ENCODE data around the gene SEPHS2. TPM values are rescaled to one million over a fixed set of nuclear protein-coding genes. Genes with fewer than 3 reads are reported as not detected.
A peak's percentile ranks its signal among the peaks of the same experiment; 100 is the strongest.
"Not testable (repeated sequence)": the region's sequence is repeated elsewhere in the genome, so short reads cannot be mapped to it uniquely, and the experiment has no call there.

Gene SEPHS2
- total RNA-seq, 6 experiments from 2014 or later: 157 to 228 (median 205) TPM

- Histone ChIP-seq H3K4me3 (no peak overlapping the region), H3K4me1 (peaks cover 0 to 33% (median 6%) of the 10 kb centered on the region in 4 donors), H3K9me3 (no peaks in the 10 kb centered on the region), H3K36me3 (peaks cover 0 to 4% (median 0%) of the 10 kb centered on the region in 4 donors), H3K27ac (no peak overlapping the region), H3K27me3 (no peaks in the 10 kb centered on the region)
- ATAC-seq (no peak), DNase-seq (no peak)
- intact Hi-C loops (cut with DNase I): no loop called here
- 83% methylated on average over 2 of the region's 4 CpGs for WGBS (ENCODE audit: insufficient coverage, low coverage, low lambda C conversion rate, missing lambda C conversion rate)
- TF ChIP-seq POLR2A (IDR thresholded peaks at IDR 0.05) (no peak), CTCF (IDR thresholded peaks at IDR 0.05) (no peak)
Measured at GRCh38 chr16:30397056-30397455, 48.6 kb downstream of the SEPHS2 start.

GRCh38 chr16:30396627-30397026 is 49.0 kb downstream of the SEPHS2 start:
- ATAC-seq; intact Hi-C loops (cut with DNase I); H3K4me3 ChIP-seq; H3K36me3 ChIP-seq; H3K9me3 ChIP-seq; H3K27me3 ChIP-seq; DNase-seq: not testable (repeated sequence)
- WGBS (ENCODE audit: insufficient coverage, low coverage, low lambda C conversion rate, missing lambda C conversion rate): 59% methylated on average over 4 of the region's 4 CpGs
- Histone ChIP-seq H3K4me1 (peaks cover 0 to 29% (median 4%) of the 10 kb centered on the region in 4 donors), H3K27ac (peak overlapping the region in 1 of 3 donors; percentile 59)

GRCh38 chr16:30395992-30396585 is 49.6 kb downstream of the SEPHS2 start:
- 12% methylated on average over 8 of the region's 13 CpGs for WGBS (ENCODE audit: insufficient coverage, low coverage, low lambda C conversion rate, missing lambda C conversion rate)
- H3K4me1 ChIP-seq: peaks cover 0 to 23% (median under 1%) of the 10 kb centered on the region in 4 donors
- intact Hi-C loops (cut with DNase I): no loop called here
- no peaks in the 10 kb centered on the region for H3K27me3 ChIP-seq
- no peak for TF ChIP-seq CTCF (IDR thresholded peaks at IDR 0.05)
- no peak for TF ChIP-seq POLR2A (IDR thresholded peaks at IDR 0.05)
- H3K36me3 ChIP-seq: peaks cover 0 to 4% (median 0%) of the 10 kb centered on the region in 4 donors
- DNase-seq (no peak), ATAC-seq (no peak)
- no peaks in the 10 kb centered on the region for H3K9me3 ChIP-seq
- H3K4me3 ChIP-seq: peak overlapping the region; percentile 80 to 96 (median 82)
- H3K27ac ChIP-seq: peak overlapping the region in 2 of 3 donors; percentile 59 to 67

GRCh38 chr16:30395155-30395991 is 50.3 kb downstream of the SEPHS2 start, which contains the start of gene ZNF48:
Gene ZNF48 (plus strand): TSS chr16:30395420. CDS start chr16:30395795, 375 bp downstream.
- no peaks in the 10 kb centered on the region for H3K9me3 ChIP-seq
- whole genome bisulfite sequencing (ENCODE audit: insufficient coverage, low coverage, low lambda C conversion rate, missing lambda C conversion rate): under 1% methylated on average over 31 of the region's 103 CpGs
- intact Hi-C loops (cut with DNase I): no loop called here
- peak within 1 kb of the TSS; percentile 80 to 96 (median 82) for H3K4me3 ChIP-seq
- peaks cover 0 to 20% (median 0%) of the 10 kb centered on the region in 4 donors for H3K4me1 ChIP-seq
- ATAC-seq: peak; percentile 87 to 96 (median 93)
- H3K27ac ChIP-seq: peak within 1 kb of the TSS; percentile 44 to 67 (median 59)
- TF ChIP-seq CTCF (IDR thresholded peaks at IDR 0.05): peak in 3 of 4 donors; percentile 15 to 73 (median 70)
- peak; percentile 55 for TF ChIP-seq POLR2A (IDR thresholded peaks at IDR 0.05)
- DNase-seq: peak; percentile 90 to 92 (median 92)
- H3K27me3 ChIP-seq: no peaks in the 10 kb centered on the region
- H3K36me3 ChIP-seq: peaks cover 0 to 4% (median 0%) of the 10 kb centered on the region in 4 donors

All from right lobe of liver (tissue), 6 donors.